HG03045 (cell line): ENCODE data around the gene ATP9B.

Experiments used
- ATAC-seq: cut with Tn5 transposase; IDR thresholded peaks from one replicate; pipeline ENCODE4 v1.9.1; 2021; ENCODE audit warnings: mild to moderate bottlenecking, moderate library complexity; ENCODE audit not compliant: unreplicated experiment

The ATP9B gene

GRCh38 chr18:79195716-79196683 lies 126.8 kb downstream of the ATP9B start:
- ATAC-seq = no peak

DNA sequence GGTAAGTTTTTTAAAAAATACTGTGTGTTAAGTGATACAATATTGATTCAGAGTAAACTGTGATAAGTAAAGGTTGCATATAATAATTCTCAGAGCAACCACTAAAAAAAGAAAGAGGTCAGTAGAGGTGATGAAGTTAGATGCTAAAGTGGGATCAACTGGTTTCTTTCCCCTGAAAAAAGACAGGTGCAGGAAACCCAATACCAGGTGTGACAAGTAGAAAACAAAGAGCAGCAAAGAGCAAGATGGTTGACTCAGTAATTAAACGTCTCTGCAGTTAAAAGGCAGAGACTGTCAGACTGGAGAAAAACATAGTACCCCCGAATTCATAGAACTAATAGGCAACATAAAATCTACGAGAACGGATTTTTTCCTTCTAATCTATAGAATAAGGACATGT lies 128.3 kb downstream of the ATP9B start:
- ATAC-seq = no peak

DNA sequence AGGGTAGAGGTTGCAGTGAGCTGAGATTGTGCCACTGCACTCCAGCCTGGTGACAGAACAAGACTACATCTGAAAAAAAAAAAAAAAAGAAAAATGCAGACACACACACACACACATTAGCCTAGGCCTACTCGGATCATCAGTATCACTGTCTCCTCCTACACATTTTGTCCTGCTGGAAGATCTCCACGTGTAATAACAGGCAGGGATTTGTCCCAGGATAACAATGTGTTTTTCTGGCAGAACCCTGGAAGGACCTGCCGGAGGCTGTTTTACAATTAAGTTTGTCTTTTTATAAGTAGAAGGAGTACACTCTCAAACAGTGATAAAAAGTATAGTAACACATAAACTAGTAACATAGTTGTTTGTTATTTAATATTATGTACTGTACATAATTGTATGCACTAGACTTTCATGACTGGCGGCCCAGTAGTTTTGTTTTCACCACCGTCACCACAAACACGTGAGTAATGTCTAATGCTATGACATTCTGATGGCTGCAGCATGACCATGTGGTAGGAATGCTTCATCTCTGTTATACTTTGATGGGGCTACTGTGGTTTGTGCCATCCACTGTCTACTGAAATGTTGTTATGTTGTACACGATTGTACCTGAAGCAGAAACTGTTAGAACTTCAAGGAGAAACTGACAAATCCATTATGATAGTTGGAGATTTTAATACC lies 130.6 kb downstream of the ATP9B start:
- ATAC-seq = no peak

DNA sequence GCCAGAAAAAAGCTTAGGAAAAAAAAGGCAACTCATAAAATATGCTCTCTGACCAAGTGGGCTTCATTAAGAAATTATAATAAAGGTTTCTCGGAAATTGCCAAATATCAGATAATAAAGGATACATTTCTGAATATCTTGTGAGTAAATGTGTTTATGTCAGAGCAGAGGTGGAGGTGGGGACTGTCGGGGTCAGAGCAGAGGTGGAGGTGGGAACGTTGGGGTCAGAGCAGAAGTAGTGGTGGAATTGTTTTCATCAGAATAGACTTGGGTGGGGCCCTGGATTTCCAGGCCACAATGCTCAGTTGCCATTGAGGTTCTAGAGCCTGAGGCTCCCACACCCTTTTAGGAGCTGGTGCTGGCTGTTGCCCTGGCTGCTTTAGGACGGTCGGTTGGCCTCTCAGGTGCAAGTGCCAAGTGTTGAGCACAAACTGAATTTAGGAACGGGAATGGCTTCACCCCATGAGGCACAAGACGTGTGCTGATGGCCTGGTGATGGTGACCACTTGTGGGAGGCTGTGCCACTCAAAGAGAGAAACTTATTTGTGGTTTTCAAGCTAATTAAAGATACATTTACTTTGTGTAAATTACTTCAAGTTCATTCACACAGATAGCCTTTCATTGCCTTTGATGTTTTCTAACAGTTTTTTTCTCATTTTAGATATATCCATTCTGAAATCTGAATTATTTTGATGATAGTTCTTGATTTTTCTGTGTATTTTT lies 131.5 kb downstream of the ATP9B start:
- ATAC-seq = peak; percentile 76

GRCh38 chr18:79203017-79203605 lies 133.9 kb downstream of the ATP9B start:
- ATAC-seq = no peak

DNA sequence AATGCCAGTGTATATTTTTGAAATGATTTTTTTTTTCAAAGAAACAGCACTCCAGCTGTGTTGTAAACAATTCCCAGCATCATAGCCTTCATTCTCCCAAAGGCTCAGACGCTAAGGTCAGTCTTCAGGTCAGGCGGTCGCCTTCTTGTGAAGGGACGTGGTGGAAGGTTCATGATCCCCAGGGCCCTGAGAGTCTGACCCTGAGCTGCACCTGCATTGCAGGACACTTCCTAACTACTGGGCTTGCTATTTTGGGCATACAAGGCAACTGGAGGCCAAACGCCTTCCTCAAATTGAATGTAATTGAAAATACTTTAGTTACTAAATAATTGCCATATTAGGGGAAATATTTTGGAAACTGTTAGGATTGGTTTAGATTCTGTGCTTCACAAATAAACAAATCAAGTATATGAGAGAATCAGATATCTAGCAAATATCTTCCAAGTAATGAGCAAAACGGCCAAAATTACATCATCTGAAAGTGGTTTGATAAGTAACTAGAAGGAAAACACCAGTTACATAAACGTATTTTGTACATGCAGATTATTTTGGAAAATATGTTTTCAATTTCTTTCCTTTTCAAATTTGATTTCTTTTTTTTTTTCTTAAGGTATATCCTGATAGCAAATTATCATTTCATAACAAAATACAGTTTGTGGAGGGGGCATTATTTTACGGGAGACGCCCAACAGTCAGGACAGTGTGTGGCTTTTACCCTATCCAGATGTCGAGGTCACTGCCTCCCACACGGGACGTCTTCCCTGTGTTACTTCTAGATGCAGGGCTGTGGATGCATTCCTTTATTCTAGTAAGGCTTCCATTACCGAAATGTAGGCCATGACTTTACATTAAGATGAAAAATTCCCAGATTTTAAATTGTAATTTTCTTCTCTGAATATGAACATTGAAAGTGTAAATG lies 136.0 kb downstream of the ATP9B start:
- no peak for ATAC-seq

DNA sequence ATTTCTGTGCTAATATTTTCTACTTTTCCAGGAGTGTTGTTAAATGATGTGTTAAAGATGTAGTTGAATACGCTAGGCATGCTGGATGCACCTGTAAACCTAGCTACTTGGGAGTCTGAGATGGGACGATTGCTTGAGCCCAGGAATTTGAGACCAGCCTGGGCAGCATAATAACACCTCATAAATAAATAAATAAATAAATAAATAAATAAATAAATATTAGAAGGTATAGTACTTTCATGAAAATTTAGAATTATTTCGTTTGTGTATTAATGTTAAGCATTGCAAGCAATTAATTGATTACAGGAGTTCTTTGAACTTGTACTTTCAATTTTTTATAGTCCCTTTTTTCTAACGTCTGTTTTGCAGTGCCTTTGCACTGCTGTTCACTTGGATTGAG lies 137.2 kb downstream of the ATP9B start:
- ATAC-seq = no peak

DNA sequence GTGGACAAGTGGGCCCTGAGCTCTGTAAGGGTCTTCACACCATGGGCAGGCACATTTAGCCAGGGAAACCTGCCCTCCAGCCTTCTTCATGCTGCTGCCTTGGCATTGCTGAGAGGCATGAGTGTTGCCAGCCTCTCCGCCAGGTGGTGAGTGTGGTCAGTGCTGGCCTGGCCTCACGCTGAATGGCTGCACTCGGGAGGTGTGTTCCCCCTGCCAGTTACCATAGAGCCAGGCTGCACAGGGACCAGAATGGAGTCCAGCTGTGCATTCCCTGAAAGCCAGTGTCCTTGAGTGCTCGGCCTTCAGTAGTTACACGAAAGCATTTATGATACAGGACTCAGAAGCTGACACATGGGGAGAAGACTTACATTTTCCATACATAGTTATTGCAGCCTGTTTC lies 139.7 kb downstream of the ATP9B start:
- no peak for ATAC-seq

GRCh38 chr18:79210002-79210910 lies 141.1 kb downstream of the ATP9B start:
- ATAC-seq = no peak

DNA sequence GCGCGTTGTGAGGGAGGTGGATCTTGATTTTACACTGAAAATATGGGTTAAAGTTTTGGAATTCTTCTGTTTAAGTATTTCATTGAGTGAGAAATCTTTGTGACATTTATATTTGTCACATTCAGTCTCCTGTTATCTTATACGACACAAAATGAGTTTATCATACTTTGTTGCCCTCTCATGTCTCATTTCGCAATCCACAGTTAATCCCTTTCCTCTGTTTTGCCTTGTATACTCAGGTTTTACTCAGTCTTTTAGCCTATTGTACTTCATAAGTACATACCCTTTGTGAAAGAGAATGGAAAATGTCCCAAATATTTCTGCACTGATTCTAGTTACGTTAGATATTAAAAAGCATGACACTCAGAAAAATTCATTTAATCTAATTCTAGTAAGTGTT lies 142.7 kb downstream of the ATP9B start:
- ATAC-seq = no peak

- no peak for ATAC-seq
Measured at GRCh38 chr18:79214056-79214455, 144.9 kb downstream of the ATP9B start.

DNA sequence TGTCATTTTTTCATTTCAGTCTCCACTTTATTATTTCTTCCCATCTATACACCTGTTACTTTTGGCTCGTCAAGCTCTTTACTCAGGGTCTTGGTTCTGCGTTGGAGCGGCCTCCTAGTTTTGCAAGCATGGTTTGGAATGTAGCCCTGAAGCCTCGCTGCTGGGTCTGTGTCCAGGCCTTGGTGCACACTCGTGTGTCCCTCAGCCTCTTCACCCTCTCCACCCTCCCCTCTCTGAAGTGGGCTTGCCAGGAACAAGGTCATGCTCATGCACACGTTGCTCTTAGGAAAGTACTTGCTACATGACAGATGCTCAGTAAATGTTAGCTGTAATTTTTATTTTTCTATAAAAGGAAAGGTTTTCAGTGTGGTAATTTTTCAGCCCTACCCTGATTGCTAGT lies 147.0 kb downstream of the ATP9B start:
- no peak for ATAC-seq

DNA sequence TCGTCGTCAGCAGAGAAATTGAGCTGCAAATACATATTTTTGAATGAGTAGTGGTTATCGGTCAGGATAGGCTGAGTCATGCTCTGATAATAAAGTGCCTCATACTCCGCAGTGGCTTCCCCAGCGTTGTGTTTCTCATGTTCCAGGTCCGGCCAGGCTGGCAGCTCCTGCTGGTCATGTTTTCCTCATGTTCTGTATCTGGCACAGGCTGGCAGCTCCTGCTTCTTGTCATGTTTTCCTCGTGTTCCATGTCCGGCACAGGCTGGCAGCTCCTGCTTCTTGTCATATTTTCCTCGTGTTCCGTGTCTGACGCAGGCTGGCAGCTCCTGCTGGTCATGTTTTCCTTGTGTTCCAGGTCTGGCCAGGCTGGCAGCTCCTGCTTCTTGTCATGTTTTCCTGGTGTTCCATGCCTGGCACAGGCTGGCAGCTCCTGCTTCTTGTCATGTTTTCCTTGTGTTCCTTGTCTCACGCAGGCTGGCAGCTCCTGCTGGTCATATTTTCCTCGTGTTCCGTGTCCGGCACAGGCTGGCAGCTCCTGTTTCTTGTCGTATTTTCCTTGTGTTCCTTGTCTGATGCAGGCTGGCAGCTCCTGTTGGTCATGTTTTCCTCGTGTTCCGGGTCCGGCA lies 148.9 kb downstream of the ATP9B start:
- no peak for ATAC-seq

DNA sequence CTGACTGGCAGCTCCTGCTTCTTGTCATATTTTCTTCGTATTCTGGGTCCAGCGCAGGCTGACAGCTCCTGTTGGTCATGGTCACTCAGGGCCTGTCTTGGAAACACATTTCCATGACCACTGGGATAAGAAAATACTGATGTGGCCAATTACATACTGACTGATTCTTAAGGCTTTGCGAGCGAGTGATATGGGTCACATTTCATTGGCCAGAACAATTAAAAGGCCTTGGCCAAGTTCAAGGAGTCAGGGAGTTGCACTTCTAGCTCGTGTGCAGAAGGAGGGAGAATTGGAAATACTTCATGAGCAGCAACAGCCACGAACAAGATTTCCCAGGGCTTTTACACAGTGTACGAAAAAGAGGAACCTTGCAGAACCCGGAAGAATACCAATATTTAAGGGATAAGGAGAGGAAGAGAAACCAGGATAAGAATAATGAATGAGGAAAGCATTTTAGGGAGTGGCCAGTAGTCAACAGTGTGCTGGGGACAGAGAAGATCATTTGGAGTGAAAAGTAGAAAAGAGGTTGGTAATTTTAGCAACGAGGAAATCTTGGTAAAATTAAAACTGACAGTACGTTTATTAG lies 149.5 kb downstream of the ATP9B start:
- no peak for ATAC-seq

- ATAC-seq = no peak
Measured at GRCh38 chr18:79221136-79221535, 151.9 kb downstream of the ATP9B start.

DNA sequence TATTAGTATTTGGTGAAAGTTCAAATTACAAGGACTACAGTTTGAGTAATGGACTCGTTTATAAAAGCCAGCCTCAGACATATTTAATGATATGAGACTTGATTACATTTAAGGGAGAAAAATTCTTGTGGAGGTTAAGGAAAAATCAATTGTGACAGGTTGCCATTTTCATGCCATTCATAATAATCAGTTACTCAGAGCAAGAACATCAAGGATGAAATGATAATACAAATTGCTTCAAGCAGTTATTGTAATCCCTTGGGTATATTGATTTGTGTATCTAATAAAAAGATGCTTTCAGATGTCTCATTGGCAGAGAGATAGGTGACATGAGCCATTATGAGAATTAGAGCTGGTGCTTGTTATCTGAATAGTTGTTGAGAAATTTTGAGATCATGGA lies 153.6 kb downstream of the ATP9B start:
- no peak for ATAC-seq

GRCh38 chr18:79223431-79223830 lies 154.2 kb downstream of the ATP9B start:
- no peak for ATAC-seq

DNA sequence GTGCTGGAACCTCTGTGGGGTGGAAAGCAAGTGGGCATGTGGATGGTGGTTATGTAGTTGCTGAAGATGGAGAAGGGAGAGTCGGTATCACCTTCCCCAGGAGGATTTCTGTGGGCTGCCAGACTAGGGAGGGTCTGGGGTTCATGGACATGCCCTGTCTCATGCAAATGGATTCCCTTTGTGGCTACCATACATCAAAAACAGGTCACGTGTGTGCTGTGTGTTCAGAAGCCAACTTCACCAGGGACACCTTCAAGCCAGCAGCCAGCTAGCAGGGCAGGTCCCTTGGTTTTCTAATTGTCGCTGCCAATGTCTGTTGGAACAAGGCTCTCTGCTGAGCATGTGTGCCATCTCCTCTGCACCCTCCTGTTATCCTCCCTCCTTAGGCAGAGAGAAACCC lies 155.2 kb downstream of the ATP9B start:
- no peak for ATAC-seq
